Liver (tissue), 9 donors: ENCODE results near the gene CEP68. TPM values are rescaled to one million over a fixed set of nuclear protein-coding genes. Genes with fewer than 3 reads are reported as not detected.

Experiments
- DNase-seq: peaks from one replicate; pipeline ENCODE4 v3.0.0-alpha.2; 2017; ENCODE audit warnings: low spot score
- H3K27ac ChIP-seq, 2 donors: one replicate each; pipeline ENCODE4 v1.7.0; 2013; ENCODE audit warnings: inconsistent platforms in 2 of 2, low read length in 2 of 2, control low read depth in 1 of 2, low read depth in 1 of 2, mild to moderate bottlenecking in 1 of 2
- H3K27me3 ChIP-seq, 4 donors: one replicate each; pipeline versions ENCODE4 v1.6.1 to v1.7.0; 2013; ENCODE audit warnings: low read length in 3 of 4, inconsistent platforms in 1 of 4, mild to moderate bottlenecking in 1 of 4, moderate library complexity in 1 of 4; ENCODE audit not compliant: control insufficient read depth in 4 of 4, insufficient read depth in 4 of 4
- H3K36me3 ChIP-seq, 4 donors: one replicate each; pipeline versions ENCODE4 v1.6.1 to v1.7.0; 2013; ENCODE audit warnings: low read length in 3 of 4, mild to moderate bottlenecking in 3 of 4, low read depth in 1 of 4, moderate library complexity in 1 of 4; ENCODE audit not compliant: control insufficient read depth in 4 of 4, insufficient read depth in 3 of 4
- H3K4me1 ChIP-seq, 4 donors: one replicate each; pipeline versions ENCODE4 v1.6.1 to v1.7.0; 2013; ENCODE audit warnings: low read length in 3 of 4, mild to moderate bottlenecking in 3 of 4, moderate library complexity in 1 of 4; ENCODE audit not compliant: control insufficient read depth in 4 of 4, insufficient read depth in 4 of 4
- H3K4me3 ChIP-seq, 3 donors: one replicate each; pipeline versions ENCODE4 v1.6.1 to v1.7.0; 2013; ENCODE audit warnings: low read length in 3 of 3, control low read depth in 1 of 3, low read depth in 1 of 3, mild to moderate bottlenecking in 1 of 3
- H3K9ac ChIP-seq, 2 donors: one replicate each; pipeline ENCODE4 v1.7.0; 2013; ENCODE audit warnings: low read length in 2 of 2, mild to moderate bottlenecking in 2 of 2, moderate library complexity in 2 of 2, control low read depth in 1 of 2, low read depth in 1 of 2
- H3K9me3 ChIP-seq, 4 donors: one replicate each; pipeline versions ENCODE4 v1.6.1 to v1.7.0; 2013; ENCODE audit warnings: low read length in 3 of 4; ENCODE audit not compliant: control insufficient read depth in 4 of 4
- EGR1 ChIP-seq, 2 donors: IDR thresholded peaks; 2 replicates each; pipeline ENCODE4 v1.6.1; 2016 to 2018; ENCODE audit warnings: antibody characterized with exemption in 2 of 2, low read depth in 2 of 2
- FOXA1 ChIP-seq: IDR thresholded peaks from 2 replicates; pipeline ENCODE4 v1.6.1; 2016; ENCODE audit warnings: antibody characterized with exemption
- FOXA2 ChIP-seq: IDR thresholded peaks from 2 replicates; pipeline ENCODE4 v1.6.1; 2016; ENCODE audit warnings: antibody characterized with exemption
- GABPA ChIP-seq, 2 donors: IDR thresholded peaks in 1 of 2; conservative IDR thresholded peaks in 1 of 2; 2 replicates each; pipeline ENCODE4 v1.6.1; 2016; ENCODE audit warnings: antibody characterized with exemption in 2 of 2, mild to moderate bottlenecking in 1 of 2, moderate library complexity in 1 of 2
- HNF4A ChIP-seq, 2 donors: conservative IDR thresholded peaks; 2 replicates each; pipeline ENCODE4 v1.6.1; 2016; ENCODE audit warnings: antibody characterized with exemption in 2 of 2, mild to moderate bottlenecking in 2 of 2
- HNF4G ChIP-seq: IDR thresholded peaks from 2 replicates; pipeline ENCODE4 v1.6.1; 2016; ENCODE audit warnings: antibody characterized with exemption
- JUND ChIP-seq, 2 donors: IDR thresholded peaks; 2 replicates each; pipeline ENCODE4 v1.6.1; 2016; ENCODE audit warnings: antibody characterized with exemption in 2 of 2
- NR2F2 ChIP-seq: IDR thresholded peaks from 2 replicates; pipeline ENCODE4 v1.6.1; 2016; ENCODE audit warnings: antibody characterized with exemption
- RAD21 ChIP-seq, 2 donors: IDR thresholded peaks; 2 replicates each; pipeline ENCODE4 v1.6.1; 2016; ENCODE audit warnings: antibody characterized with exemption in 2 of 2, mild to moderate bottlenecking in 2 of 2
- RXRA ChIP-seq, 2 donors: IDR thresholded peaks; 2 replicates each; pipeline ENCODE4 v1.6.1; 2017 to 2018; ENCODE audit warnings: antibody characterized with exemption in 2 of 2, mild to moderate bottlenecking in 1 of 2
- SP1 ChIP-seq: IDR thresholded peaks from 2 replicates; pipeline ENCODE4 v1.6.1; 2018; ENCODE audit warnings: antibody characterized with exemption, mild to moderate bottlenecking
- TAF1 ChIP-seq: conservative IDR thresholded peaks from 2 replicates; pipeline ENCODE4 v1.6.1; 2016; ENCODE audit warnings: antibody characterized with exemption, mild to moderate bottlenecking
- YY1 ChIP-seq: IDR thresholded peaks from 2 replicates; pipeline ENCODE4 v1.6.1; 2016; ENCODE audit warnings: antibody characterized with exemption, mild to moderate bottlenecking
- WGBS: extraction: QIAGEN DNeasy Blood & Tissue Kit; methylation state at CpG from one replicate; pipeline ENCODE4 v1.1.7; 2013; 5-methylcytosine and 5-hydroxymethylcytosine counted together
- polyA plus RNA-seq, 2 donors: library from polyadenylated mRNA; stranded (reverse) in 1 of 2; unstranded in 1 of 2; fragments of 200-250 nt in 1 of 2; fragments of >200 nt in 1 of 2; fragmentation: Nextera tagmentation in 1 of 2; extraction: Ambion mirVana in 1 of 2; gene quantifications; one replicate each; pipeline versions ENCODE4 v1.2.1 to v1.2.3, GENCODE V29; 2013 to 2015
- total RNA-seq, 2 donors: library from RNA; depleted of rRNA; stranded (reverse); fragments of >200 nt; gene quantifications; one replicate each; pipeline ENCODE4 v1.2.3, GENCODE V29; 2014
- TF ChIP-seq, protein P1 (sequence below): IDR thresholded peaks from 2 replicates; pipeline ENCODE4 v1.6.1; 2016; ENCODE audit warnings: antibody characterized with exemption
- TF ChIP-seq, protein P2 (sequence below): IDR thresholded peaks from 2 replicates; pipeline ENCODE4 v1.6.1; 2016; ENCODE audit warnings: antibody characterized with exemption
- TF ChIP-seq, protein P3 (sequence below): fragments of 150-350 bp; IDR thresholded peaks from 2 replicates; pipeline ENCODE4 v1.5.1; 2017; ENCODE audit warnings: improper control_type of control experiment, low read depth, low read length; ENCODE audit not compliant: missing input control
- TF ChIP-seq, protein P4 (sequence below): IDR thresholded peaks from 2 replicates; pipeline ENCODE4 v1.6.1; 2016; ENCODE audit warnings: antibody characterized with exemption
- TF ChIP-seq, protein P5 (sequence below): IDR thresholded peaks from 2 replicates; pipeline ENCODE4 v1.6.1; 2016; ENCODE audit warnings: antibody characterized with exemption, mild to moderate bottlenecking
- donor health status: healthy.
- donor health status: healthy.
- donor health status: healthy.
- donor health status: healthy.
- donor health status: healthy.

The CEP68 gene
- total and polyA plus RNA-seq, 4 donors: 2.1 to 5.8 (median 4.1) TPM

DNA sequence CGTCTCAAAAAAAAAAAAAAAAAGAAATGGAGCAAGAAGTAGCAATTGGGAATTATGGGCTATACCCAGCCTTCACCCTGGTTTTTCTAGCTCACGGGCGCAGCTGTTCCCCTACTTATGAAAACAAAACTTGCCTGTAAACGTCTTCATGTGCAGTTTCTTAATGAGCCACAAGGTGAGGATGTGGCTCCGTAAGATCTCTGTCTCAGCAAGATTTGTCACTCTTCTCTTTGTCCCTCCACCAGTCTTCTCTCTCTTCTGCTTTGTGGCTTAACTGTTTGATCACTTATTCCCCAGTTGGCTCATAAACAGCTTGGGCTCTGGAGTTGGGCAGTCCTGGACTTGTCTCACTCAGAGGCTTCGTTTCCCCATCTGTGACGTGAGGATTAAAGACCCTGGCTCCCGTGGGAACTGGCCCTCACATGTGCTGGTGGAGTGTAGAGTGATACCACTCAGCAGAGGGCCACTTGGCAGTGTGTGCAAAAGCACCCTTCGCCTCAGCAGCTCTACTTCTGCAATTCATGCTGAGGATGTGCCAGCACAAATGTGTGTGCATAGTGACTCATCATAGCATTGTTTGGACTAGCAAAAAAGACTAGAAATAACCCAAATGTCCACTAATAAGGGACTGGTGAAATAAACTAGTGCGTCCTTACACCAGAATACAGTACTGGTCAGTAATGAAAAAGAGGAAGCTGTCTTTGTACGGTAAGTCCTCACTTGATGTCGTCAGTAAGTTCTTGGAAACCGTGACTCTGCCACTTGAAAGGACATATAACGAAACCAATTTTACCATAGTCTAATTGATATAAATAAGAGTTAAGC, 8.7 kb downstream of the CEP68 start:
- Histone ChIP-seq H3K36me3 (no peaks in the 10 kb centered on the region), H3K9me3 (no peaks in the 10 kb centered on the region), H3K4me1 (peaks cover 5 to 14% (median 10%) of the 10 kb centered on the region in 4 donors), H3K4me3 (no peak overlapping the region), H3K27ac (peak overlapping the region; percentile 29 to 57), H3K9ac (no peak overlapping the region), H3K27me3 (no peaks in the 10 kb centered on the region)
- TF ChIP-seq, protein P1, sequence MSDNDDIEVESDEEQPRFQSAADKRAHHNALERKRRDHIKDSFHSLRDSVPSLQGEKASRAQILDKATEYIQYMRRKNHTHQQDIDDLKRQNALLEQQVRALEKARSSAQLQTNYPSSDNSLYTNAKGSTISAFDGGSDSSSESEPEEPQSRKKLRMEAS: no peak
- TF ChIP-seq, protein P2, sequence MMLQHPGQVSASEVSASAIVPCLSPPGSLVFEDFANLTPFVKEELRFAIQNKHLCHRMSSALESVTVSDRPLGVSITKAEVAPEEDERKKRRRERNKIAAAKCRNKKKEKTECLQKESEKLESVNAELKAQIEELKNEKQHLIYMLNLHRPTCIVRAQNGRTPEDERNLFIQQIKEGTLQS: peak; percentile 59
- peak; percentile 94 to 96 for TF ChIP-seq JUND (IDR thresholded peaks at IDR 0.05)
- TF ChIP-seq FOXA1: no peak
- TF ChIP-seq, protein P3, sequence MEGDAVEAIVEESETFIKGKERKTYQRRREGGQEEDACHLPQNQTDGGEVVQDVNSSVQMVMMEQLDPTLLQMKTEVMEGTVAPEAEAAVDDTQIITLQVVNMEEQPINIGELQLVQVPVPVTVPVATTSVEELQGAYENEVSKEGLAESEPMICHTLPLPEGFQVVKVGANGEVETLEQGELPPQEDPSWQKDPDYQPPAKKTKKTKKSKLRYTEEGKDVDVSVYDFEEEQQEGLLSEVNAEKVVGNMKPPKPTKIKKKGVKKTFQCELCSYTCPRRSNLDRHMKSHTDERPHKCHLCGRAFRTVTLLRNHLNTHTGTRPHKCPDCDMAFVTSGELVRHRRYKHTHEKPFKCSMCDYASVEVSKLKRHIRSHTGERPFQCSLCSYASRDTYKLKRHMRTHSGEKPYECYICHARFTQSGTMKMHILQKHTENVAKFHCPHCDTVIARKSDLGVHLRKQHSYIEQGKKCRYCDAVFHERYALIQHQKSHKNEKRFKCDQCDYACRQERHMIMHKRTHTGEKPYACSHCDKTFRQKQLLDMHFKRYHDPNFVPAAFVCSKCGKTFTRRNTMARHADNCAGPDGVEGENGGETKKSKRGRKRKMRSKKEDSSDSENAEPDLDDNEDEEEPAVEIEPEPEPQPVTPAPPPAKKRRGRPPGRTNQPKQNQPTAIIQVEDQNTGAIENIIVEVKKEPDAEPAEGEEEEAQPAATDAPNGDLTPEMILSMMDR: peak; percentile 56
- TF ChIP-seq GABPA (IDR thresholded peaks at IDR 0.05 in 1 of 2, conservative IDR thresholded peaks at IDR 0.05 in 1 of 2): no peak
- TF ChIP-seq YY1: peak; percentile 12
- TF ChIP-seq RXRA (IDR thresholded peaks at IDR 0.05): peak in 1 of 2 donors; percentile 19
- peak; percentile 76 to 81 for TF ChIP-seq RAD21 (IDR thresholded peaks at IDR 0.05)
- no peak for TF ChIP-seq HNF4G
- no peak for DNase-seq
- 52% methylated on average over 14 of the region's 14 CpGs for WGBS

GRCh38 chr2:65067806-65068553, 11.8 kb downstream of the CEP68 start:
- no peak overlapping the region for H3K4me3 ChIP-seq
- no peak overlapping the region for H3K27ac ChIP-seq
- no peak for TF ChIP-seq RAD21 (IDR thresholded peaks at IDR 0.05)
- TF ChIP-seq, protein P4, sequence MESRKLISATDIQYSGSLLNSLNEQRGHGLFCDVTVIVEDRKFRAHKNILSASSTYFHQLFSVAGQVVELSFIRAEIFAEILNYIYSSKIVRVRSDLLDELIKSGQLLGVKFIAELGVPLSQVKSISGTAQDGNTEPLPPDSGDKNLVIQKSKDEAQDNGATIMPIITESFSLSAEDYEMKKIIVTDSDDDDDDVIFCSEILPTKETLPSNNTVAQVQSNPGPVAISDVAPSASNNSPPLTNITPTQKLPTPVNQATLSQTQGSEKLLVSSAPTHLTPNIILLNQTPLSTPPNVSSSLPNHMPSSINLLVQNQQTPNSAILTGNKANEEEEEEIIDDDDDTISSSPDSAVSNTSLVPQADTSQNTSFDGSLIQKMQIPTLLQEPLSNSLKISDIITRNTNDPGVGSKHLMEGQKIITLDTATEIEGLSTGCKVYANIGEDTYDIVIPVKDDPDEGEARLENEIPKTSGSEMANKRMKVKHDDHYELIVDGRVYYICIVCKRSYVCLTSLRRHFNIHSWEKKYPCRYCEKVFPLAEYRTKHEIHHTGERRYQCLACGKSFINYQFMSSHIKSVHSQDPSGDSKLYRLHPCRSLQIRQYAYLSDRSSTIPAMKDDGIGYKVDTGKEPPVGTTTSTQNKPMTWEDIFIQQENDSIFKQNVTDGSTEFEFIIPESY: no peak
- no peak for TF ChIP-seq FOXA1
- TF ChIP-seq JUND (IDR thresholded peaks at IDR 0.05): no peak
- TF ChIP-seq, protein P5, sequence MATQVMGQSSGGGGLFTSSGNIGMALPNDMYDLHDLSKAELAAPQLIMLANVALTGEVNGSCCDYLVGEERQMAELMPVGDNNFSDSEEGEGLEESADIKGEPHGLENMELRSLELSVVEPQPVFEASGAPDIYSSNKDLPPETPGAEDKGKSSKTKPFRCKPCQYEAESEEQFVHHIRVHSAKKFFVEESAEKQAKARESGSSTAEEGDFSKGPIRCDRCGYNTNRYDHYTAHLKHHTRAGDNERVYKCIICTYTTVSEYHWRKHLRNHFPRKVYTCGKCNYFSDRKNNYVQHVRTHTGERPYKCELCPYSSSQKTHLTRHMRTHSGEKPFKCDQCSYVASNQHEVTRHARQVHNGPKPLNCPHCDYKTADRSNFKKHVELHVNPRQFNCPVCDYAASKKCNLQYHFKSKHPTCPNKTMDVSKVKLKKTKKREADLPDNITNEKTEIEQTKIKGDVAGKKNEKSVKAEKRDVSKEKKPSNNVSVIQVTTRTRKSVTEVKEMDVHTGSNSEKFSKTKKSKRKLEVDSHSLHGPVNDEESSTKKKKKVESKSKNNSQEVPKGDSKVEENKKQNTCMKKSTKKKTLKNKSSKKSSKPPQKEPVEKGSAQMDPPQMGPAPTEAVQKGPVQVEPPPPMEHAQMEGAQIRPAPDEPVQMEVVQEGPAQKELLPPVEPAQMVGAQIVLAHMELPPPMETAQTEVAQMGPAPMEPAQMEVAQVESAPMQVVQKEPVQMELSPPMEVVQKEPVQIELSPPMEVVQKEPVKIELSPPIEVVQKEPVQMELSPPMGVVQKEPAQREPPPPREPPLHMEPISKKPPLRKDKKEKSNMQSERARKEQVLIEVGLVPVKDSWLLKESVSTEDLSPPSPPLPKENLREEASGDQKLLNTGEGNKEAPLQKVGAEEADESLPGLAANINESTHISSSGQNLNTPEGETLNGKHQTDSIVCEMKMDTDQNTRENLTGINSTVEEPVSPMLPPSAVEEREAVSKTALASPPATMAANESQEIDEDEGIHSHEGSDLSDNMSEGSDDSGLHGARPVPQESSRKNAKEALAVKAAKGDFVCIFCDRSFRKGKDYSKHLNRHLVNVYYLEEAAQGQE: no peak
- no peak for TF ChIP-seq HNF4A (conservative IDR thresholded peaks at IDR 0.05)
- no peak for TF ChIP-seq SP1
- no peak for TF ChIP-seq NR2F2
- no peak for TF ChIP-seq GABPA (IDR thresholded peaks at IDR 0.05 in 1 of 2, conservative IDR thresholded peaks at IDR 0.05 in 1 of 2)
- no peak for TF ChIP-seq RXRA (IDR thresholded peaks at IDR 0.05)
- no peak for TF ChIP-seq FOXA2
- TF ChIP-seq, protein P1: no peak
- TF ChIP-seq, protein P3: no peak
- TF ChIP-seq, protein P2: no peak
- TF ChIP-seq EGR1 (IDR thresholded peaks at IDR 0.05; ENCODE audit: low read depth in 2 of 2): no peak
- no peak for TF ChIP-seq YY1
- no peak for TF ChIP-seq TAF1
- TF ChIP-seq HNF4G: no peak
- no peaks in the 10 kb centered on the region for H3K27me3 ChIP-seq
- H3K36me3 ChIP-seq: peaks cover 0 to 7% (median 2%) of the 10 kb centered on the region in 4 donors
- H3K4me1 ChIP-seq: peaks cover 5 to 14% (median 10%) of the 10 kb centered on the region in 4 donors
- 90% methylated on average over 14 of the region's 14 CpGs for WGBS
- no peaks in the 10 kb centered on the region for H3K9me3 ChIP-seq
- no peak overlapping the region for H3K9ac ChIP-seq
- no peak for DNase-seq
